Stomach (tissue), 9 donors: ENCODE data around the gene RPH3AL. TPM values are rescaled to one million over a fixed set of nuclear protein-coding genes. Genes with fewer than 3 reads are reported as not detected.

Experiments
- DNase-seq, 2 donors: peaks; one replicate each; pipeline versions ENCODE4 v3.0.0 to v3.0.0-alpha.2; 2013 to 2019
- H3K27ac ChIP-seq, 5 donors: fragments of 200-600 bp in 4 of 5; sonication (generic) in 4 of 5; one replicate each; pipeline ENCODE4 v1.5.1; 2013 to 2019; ENCODE audit warnings: mild to moderate bottlenecking in 1 of 5, moderate library complexity in 1 of 5
- H3K27me3 ChIP-seq, 3 donors: fragments of 200-600 bp; sonication (generic); one replicate each; pipeline ENCODE4 v1.5.1; 2017 to 2019; ENCODE audit warnings: mixed run types in 1 of 3
- H3K36me3 ChIP-seq, 4 donors: fragments of 200-600 bp; sonication (generic); 1 replicate in 3 of 4; 2 replicates in 1 of 4; pipeline ENCODE4 v1.5.1; 2016 to 2019
- H3K4me1 ChIP-seq, 4 donors: fragments of 200-600 bp; sonication (generic); one replicate each; pipeline ENCODE4 v1.5.1; 2016 to 2019
- H3K4me3 ChIP-seq, 4 donors: fragments of 200-600 bp; sonication (generic) in 3 of 4; one replicate each; pipeline ENCODE4 v1.5.1; 2016 to 2019; ENCODE audit warnings: mild to moderate bottlenecking in 1 of 4
- H3K9me3 ChIP-seq, 4 donors: fragments of 200-600 bp; sonication (generic); one replicate each; pipeline ENCODE4 v1.5.1; 2016 to 2019
- CTCF ChIP-seq, 7 experiments: fragments of 450-650 bp in 4 of 7; fragments of 200-600 bp in 3 of 7; sonication (generic) in 3 of 7; IDR thresholded peaks; one replicate each; pipeline ENCODE4 v1.5.1; 2016 to 2019; ENCODE audit warnings: antibody characterized with exemption in 7 of 7, control low read depth in 2 of 7, mild to moderate bottlenecking in 1 of 7
- EP300 ChIP-seq: sonication (generic); formaldehyde crosslinking; IDR thresholded peaks from one replicate; pipeline ENCODE4 v1.6.1; 2017; ENCODE audit warnings: antibody characterized with exemption
- POLR2A ChIP-seq, 4 donors: fragments of 450-650 bp; IDR thresholded peaks; one replicate each; pipeline ENCODE4 v1.6.1; 2016; ENCODE audit warnings: antibody characterized with exemption in 4 of 4, control low read depth in 2 of 4, mild to moderate bottlenecking in 1 of 4, moderate library complexity in 1 of 4
- POLR2AphosphoS5 ChIP-seq, 3 donors: sonication (generic); formaldehyde crosslinking; IDR thresholded peaks; one replicate each; pipeline ENCODE4 v1.6.1; 2016; ENCODE audit warnings: antibody characterized with exemption in 3 of 3
- WGBS, 5 donors: extraction: QIAGEN DNeasy Blood & Tissue Kit in 3 of 5; methylation state at CpG; one replicate each; pipeline versions ENCODE4 v1.1.5 to v1.1.7; 2013 to 2018; 5-methylcytosine and 5-hydroxymethylcytosine counted together
- intact Hi-C: fragments of 100-400 bp; cut with DNase I; formaldehyde crosslinking; loops from one replicate; pipeline ENCODE4 v1.15.1; 2023; ENCODE audit warnings: low total_unique reads
- polyA plus RNA-seq, 3 donors: library from polyadenylated mRNA; stranded (reverse); fragments of 200-250 nt; gene quantifications; one replicate each; pipeline ENCODE4 v1.2.3, GENCODE V29; 2013
- total RNA-seq, 5 donors: library from RNA; depleted of rRNA; stranded (reverse); fragments of >200 nt; gene quantifications; one replicate each; pipeline versions ENCODE4 v1.1.0 to v1.2.3, GENCODE V29; 2014 to 2016
- donor health status: healthy with polysubstance abuse.
- donor health status: Bipolar disorder and iron deficiency.
- donor health status: healthy.

RPH3AL gene
- total and polyA plus RNA-seq, 8 donors: 4.9 to 38.5 (median 17.4) TPM

GRCh38 chr17:306116-306515, 46.5 kb downstream of the RPH3AL start:
- WGBS, 5 donors: 91 to 96% (median 95%) methylated on average over 16 of the region's 16 CpGs
- peaks cover 0 to 13% (median 0%) of the 10 kb centered on the region in 4 donors for H3K36me3 ChIP-seq
- H3K27me3 ChIP-seq: no peaks in the 10 kb centered on the region
- TF ChIP-seq EP300 (no peak), CTCF (IDR thresholded peaks at IDR 0.05) (no peak)
- H3K9me3 ChIP-seq: no peaks in the 10 kb centered on the region
- no peak overlapping the region for H3K27ac ChIP-seq
- intact Hi-C loops: no loop called here
- DNase-seq: no peak
- H3K4me1 ChIP-seq: peaks cover 0 to 23% (median 12%) of the 10 kb centered on the region in 4 donors
- no peak overlapping the region for H3K4me3 ChIP-seq

DNA sequence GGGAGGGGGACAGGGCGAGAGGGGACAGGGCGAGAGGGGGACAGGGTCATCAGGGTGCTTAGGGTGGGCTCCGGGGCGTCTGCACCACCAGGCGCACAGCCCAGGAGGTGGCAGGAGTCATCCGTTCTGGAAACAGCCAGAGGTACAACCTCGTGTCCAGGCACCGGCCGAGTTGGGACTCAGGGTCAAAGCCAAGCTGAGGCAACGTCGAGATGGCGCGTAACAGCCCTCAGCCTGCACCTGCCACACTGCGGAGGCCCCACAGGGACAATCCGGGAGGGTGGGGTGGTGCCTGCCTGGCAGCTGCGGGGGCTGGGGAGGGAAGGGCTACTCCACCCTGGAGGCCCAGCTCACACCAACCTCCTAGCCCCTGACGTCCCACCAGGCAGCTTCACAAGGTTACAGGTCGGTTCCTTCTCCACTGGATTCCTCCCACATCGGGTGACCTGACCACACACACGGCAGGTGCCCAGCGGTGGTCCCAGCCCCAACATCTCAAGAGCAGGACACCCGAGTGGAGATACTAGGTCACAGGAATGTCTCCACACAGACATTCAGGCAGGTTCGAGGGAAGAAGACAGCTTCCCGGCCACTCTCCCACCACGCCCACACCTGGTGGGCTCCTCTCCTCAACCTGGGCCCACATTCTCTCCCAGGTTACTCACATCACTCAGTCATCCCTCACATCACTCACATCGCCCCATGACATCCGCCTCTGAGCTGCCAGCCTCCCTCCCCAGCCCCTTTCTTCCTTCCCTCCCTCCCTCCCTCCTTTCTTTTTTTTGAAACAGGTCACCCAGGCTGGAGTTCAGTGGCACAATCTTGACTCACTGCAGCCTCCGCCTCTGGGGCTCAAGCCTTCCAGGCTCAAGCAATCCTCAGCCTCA, 47.3 kb downstream of the RPH3AL start:
- Histone ChIP-seq H3K27ac (no peak overlapping the region), H3K4me3 (no peak overlapping the region), H3K36me3 (peaks cover 0 to 13% (median 0%) of the 10 kb centered on the region in 4 donors), H3K4me1 (peaks cover 0 to 24% (median 12%) of the 10 kb centered on the region in 4 donors), H3K27me3 (no peaks in the 10 kb centered on the region), H3K9me3 (no peaks in the 10 kb centered on the region)
- peak; percentile 32 to 70 for DNase-seq
- intact Hi-C loops: no loop called here
- no peak for TF ChIP-seq EP300
- no peak for TF ChIP-seq POLR2AphosphoS5 (IDR thresholded peaks at IDR 0.05)
- TF ChIP-seq POLR2A (IDR thresholded peaks at IDR 0.05): no peak
- TF ChIP-seq CTCF (IDR thresholded peaks at IDR 0.05): no peak
- 62 to 77% (median 75%) methylated on average over 25 to 28 of the region's 28 CpGs for WGBS, 5 donors

DNA sequence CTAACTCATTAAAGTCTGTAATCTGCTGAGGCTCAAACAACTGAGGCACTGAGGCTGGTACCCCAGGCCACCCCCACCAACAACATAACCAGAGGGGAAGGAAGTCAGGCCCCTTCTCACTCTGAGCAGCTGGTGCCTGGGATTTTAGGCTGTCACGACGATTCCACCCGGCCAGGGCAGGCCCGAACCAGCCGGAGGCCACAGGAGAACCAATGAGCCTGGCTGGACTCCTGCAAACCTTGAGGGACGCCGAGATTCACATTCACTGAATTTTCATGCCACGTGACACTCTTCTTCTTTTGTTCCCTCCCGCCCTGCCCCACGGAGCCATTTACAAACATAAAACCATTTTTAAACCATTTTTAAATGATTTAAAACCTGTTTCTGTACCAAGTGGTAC, 48.1 kb downstream of the RPH3AL start:
- H3K4me3 ChIP-seq: no peak overlapping the region
- TF ChIP-seq POLR2AphosphoS5 (IDR thresholded peaks at IDR 0.05) (no peak), EP300 (no peak), CTCF (IDR thresholded peaks at IDR 0.05) (no peak), POLR2A (IDR thresholded peaks at IDR 0.05) (no peak)
- peak in 1 of 2 donors; percentile 45 for DNase-seq
- H3K27me3 ChIP-seq: no peaks in the 10 kb centered on the region
- intact Hi-C loops: no loop called here
- H3K27ac ChIP-seq: no peak overlapping the region
- peaks cover 0 to 13% (median 0%) of the 10 kb centered on the region in 4 donors for H3K36me3 ChIP-seq
- WGBS, 5 donors: 33 to 88% (median 79%) methylated on average over 10 of the region's 10 CpGs
- peaks cover under 1 to 28% (median 13%) of the 10 kb centered on the region in 4 donors for H3K4me1 ChIP-seq
- no peaks in the 10 kb centered on the region for H3K9me3 ChIP-seq

- WGBS, 5 donors: 87 to 92% (median 90%) methylated on average over 9 of the region's 9 CpGs
- no peaks in the 10 kb centered on the region for H3K27me3 ChIP-seq
- H3K4me3 ChIP-seq: no peak overlapping the region
- H3K27ac ChIP-seq: no peak overlapping the region
- TF ChIP-seq CTCF (IDR thresholded peaks at IDR 0.05): no peak
- TF ChIP-seq POLR2AphosphoS5 (IDR thresholded peaks at IDR 0.05): no peak
- TF ChIP-seq EP300: no peak
- TF ChIP-seq POLR2A (IDR thresholded peaks at IDR 0.05): no peak
- intact Hi-C loops: no loop called here
- H3K4me1 ChIP-seq: peaks cover 9 to 33% (median 19%) of the 10 kb centered on the region in 4 donors
- no peak for DNase-seq
- no peaks in the 10 kb centered on the region for H3K9me3 ChIP-seq
- H3K36me3 ChIP-seq: peaks cover 0 to 13% (median 0%) of the 10 kb centered on the region in 4 donors
Observed at GRCh38 chr17:303168-303567, 49.4 kb downstream of the RPH3AL start.
